Measurements from ENCODE around the gene FKRP. TPM values are rescaled to one million over a fixed set of nuclear protein-coding genes. Genes with fewer than 3 reads are reported as not detected.

FKRP gene
- total and polyA plus RNA-seq, 2 donors (not counting 1 experiment from before 2014, with no cell fraction given): 11.8 to 12.2 TPM

- Histone ChIP-seq H2AFZ (ENCODE audit: low read length) (no peak overlapping the region), H3K9me3 (ENCODE audit: control insufficient read depth, insufficient read depth, low read depth, low read length) (no peaks in the 10 kb centered on the region), H3K4me3 (replicated peaks in 1 of 4; ENCODE audit: control extremely low read depth in 1 of 4, insufficient read depth in 1 of 4, low read depth in 3 of 4, low read length in 4 of 4) (no peak overlapping the region), H3K4me2 (ENCODE audit: extremely low read depth, insufficient read depth, low read length) (no peak overlapping the region), H3K27ac (ENCODE audit: insufficient read depth, low read length) (no peak overlapping the region), H3K36me3 (ENCODE audit: control insufficient read depth, insufficient read depth, low read length) (no peaks in the 10 kb centered on the region), H3K4me1 (ENCODE audit: control insufficient read depth, extremely low read depth, insufficient read depth, low read length) (peaks cover 9% of the 10 kb centered on the region), H4K20me1 (ENCODE audit: control insufficient read depth, extremely low read depth, insufficient read depth, low read length) (no peaks in the 10 kb centered on the region), H3K9ac (ENCODE audit: insufficient read depth, low read length) (no peak overlapping the region), H3K27me3 (ENCODE audit: control insufficient read depth, insufficient read depth, low read length) (no peaks in the 10 kb centered on the region), H3K79me2 (ENCODE audit: control insufficient read depth, insufficient read depth, low read length) (no peaks in the 10 kb centered on the region)
- no peak for DNase-seq (ENCODE audit: low read depth in 2 of 2)
- TF ChIP-seq, protein P1, sequence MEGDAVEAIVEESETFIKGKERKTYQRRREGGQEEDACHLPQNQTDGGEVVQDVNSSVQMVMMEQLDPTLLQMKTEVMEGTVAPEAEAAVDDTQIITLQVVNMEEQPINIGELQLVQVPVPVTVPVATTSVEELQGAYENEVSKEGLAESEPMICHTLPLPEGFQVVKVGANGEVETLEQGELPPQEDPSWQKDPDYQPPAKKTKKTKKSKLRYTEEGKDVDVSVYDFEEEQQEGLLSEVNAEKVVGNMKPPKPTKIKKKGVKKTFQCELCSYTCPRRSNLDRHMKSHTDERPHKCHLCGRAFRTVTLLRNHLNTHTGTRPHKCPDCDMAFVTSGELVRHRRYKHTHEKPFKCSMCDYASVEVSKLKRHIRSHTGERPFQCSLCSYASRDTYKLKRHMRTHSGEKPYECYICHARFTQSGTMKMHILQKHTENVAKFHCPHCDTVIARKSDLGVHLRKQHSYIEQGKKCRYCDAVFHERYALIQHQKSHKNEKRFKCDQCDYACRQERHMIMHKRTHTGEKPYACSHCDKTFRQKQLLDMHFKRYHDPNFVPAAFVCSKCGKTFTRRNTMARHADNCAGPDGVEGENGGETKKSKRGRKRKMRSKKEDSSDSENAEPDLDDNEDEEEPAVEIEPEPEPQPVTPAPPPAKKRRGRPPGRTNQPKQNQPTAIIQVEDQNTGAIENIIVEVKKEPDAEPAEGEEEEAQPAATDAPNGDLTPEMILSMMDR (conservative IDR thresholded peaks at IDR 0.05 in 1 of 2, IDR thresholded peaks at IDR 0.05 in 1 of 2; ENCODE audit: low read depth in 1 of 2, low read length in 2 of 2): no peak
- no peak for TF ChIP-seq EZH2 (IDR thresholded peaks at IDR 0.05; ENCODE audit: low read length, missing control alignments)
Measured at GRCh38 chr19:46797881-46798280, 52.0 kb downstream of the FKRP start.

DNA sequence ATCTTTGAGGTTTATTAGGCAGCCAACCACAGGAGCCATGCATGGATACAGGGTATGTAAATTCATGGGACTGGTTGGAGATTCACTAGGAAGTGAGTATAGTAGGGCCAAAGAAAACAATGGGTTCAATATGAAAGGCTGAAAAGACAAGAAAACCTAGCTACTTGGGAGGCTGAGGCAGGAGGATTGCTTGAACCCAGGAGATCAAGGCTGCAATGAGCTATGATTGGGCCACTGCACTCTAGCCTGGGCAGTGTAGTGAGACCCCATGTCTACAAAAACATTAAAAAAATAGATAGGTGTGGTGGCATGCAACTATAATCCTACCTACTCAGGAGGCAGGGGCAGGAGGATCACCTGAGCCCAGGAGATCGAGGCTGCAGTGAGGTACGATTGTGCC is 52.9 kb downstream of the FKRP start:
- H3K4me2 ChIP-seq (ENCODE audit: extremely low read depth, insufficient read depth, low read length): no peak overlapping the region
- H3K4me1 ChIP-seq (ENCODE audit: control insufficient read depth, extremely low read depth, insufficient read depth, low read length): peaks cover 7% of the 10 kb centered on the region
- H3K9ac ChIP-seq (ENCODE audit: insufficient read depth, low read length): no peak overlapping the region
- TF ChIP-seq, protein P1 (conservative IDR thresholded peaks at IDR 0.05 in 1 of 2, IDR thresholded peaks at IDR 0.05 in 1 of 2; ENCODE audit: low read depth in 1 of 2, low read length in 2 of 2): no peak
- no peak for TF ChIP-seq EZH2 (IDR thresholded peaks at IDR 0.05; ENCODE audit: low read length, missing control alignments)
- no peaks in the 10 kb centered on the region for H3K79me2 ChIP-seq (ENCODE audit: control insufficient read depth, insufficient read depth, low read length)
- no peaks in the 10 kb centered on the region for H3K27me3 ChIP-seq (ENCODE audit: control insufficient read depth, insufficient read depth, low read length)
- H4K20me1 ChIP-seq (ENCODE audit: control insufficient read depth, extremely low read depth, insufficient read depth, low read length): no peaks in the 10 kb centered on the region
- H2AFZ ChIP-seq (ENCODE audit: low read length): no peak overlapping the region
- no peak overlapping the region for H3K27ac ChIP-seq (ENCODE audit: insufficient read depth, low read length)
- no peaks in the 10 kb centered on the region for H3K36me3 ChIP-seq (ENCODE audit: control insufficient read depth, insufficient read depth, low read length)
- no peak for DNase-seq (ENCODE audit: low read depth in 2 of 2)
- no peaks in the 10 kb centered on the region for H3K9me3 ChIP-seq (ENCODE audit: control insufficient read depth, insufficient read depth, low read depth, low read length)
- no peak overlapping the region for H3K4me3 ChIP-seq (replicated peaks in 1 of 4; ENCODE audit: control extremely low read depth in 1 of 4, insufficient read depth in 1 of 4, low read depth in 3 of 4, low read length in 4 of 4)

DNA sequence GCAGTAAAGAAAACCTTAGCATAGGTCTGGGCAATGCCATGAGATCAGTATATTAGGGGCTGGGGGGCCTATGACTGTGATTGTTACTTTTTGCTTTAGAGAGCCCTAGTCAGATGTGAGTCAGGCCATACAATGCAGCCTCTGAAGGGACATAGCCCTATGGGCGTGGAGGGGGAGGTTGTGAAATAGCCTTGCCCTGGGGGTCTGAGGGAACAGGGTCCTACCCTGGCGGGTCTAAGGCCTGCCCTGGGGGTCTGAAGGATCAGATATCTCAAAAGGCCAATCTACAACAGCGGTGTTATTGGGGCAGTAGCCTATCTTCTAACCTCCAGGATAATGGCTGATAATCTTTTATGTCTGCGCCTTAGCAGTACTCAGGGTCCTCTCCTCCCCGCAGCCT is 56.3 kb downstream of the FKRP start:
- Histone ChIP-seq H3K79me2 (ENCODE audit: control insufficient read depth, insufficient read depth, low read length) (no peaks in the 10 kb centered on the region), H3K9me3 (ENCODE audit: control insufficient read depth, insufficient read depth, low read depth, low read length) (no peaks in the 10 kb centered on the region), H3K27ac (ENCODE audit: insufficient read depth, low read length) (no peak overlapping the region), H3K27me3 (ENCODE audit: control insufficient read depth, insufficient read depth, low read length) (no peaks in the 10 kb centered on the region), H4K20me1 (ENCODE audit: control insufficient read depth, extremely low read depth, insufficient read depth, low read length) (no peaks in the 10 kb centered on the region), H3K36me3 (ENCODE audit: control insufficient read depth, insufficient read depth, low read length) (no peaks in the 10 kb centered on the region), H3K4me3 (replicated peaks in 1 of 4; ENCODE audit: control extremely low read depth in 1 of 4, insufficient read depth in 1 of 4, low read depth in 3 of 4, low read length in 4 of 4) (no peak overlapping the region), H3K4me2 (ENCODE audit: extremely low read depth, insufficient read depth, low read length) (no peak overlapping the region), H2AFZ (ENCODE audit: low read length) (no peak overlapping the region), H3K9ac (ENCODE audit: insufficient read depth, low read length) (no peak overlapping the region), H3K4me1 (ENCODE audit: control insufficient read depth, extremely low read depth, insufficient read depth, low read length) (no peaks in the 10 kb centered on the region)
- DNase-seq (ENCODE audit: low read depth in 2 of 2): no peak
- TF ChIP-seq, protein P1 (conservative IDR thresholded peaks at IDR 0.05 in 1 of 2, IDR thresholded peaks at IDR 0.05 in 1 of 2; ENCODE audit: low read depth in 1 of 2, low read length in 2 of 2): no peak
- TF ChIP-seq EZH2 (IDR thresholded peaks at IDR 0.05; ENCODE audit: low read length, missing control alignments): no peak
